GM06990 (cell line): ENCODE data around the gene SEC14L5.

Experiments used
- DNase-seq: peaks from one replicate; pipeline ENCODE4 v3.0.0-alpha.2; 2011; ENCODE audit not compliant: insufficient read length; ENCODE audit errors: extremely low read depth
- H3K27me3 ChIP-seq: replicated peaks from 2 replicates; pipeline ENCODE4 v1.6.0; 2011; ENCODE audit warnings: low read length; ENCODE audit not compliant: control insufficient read depth, insufficient read depth
- H3K36me3 ChIP-seq: 2 replicates; pipeline ENCODE4 v1.5.1; 2011; ENCODE audit warnings: low read length; ENCODE audit not compliant: control insufficient read depth, insufficient read depth
- H3K4me3 ChIP-seq: replicated peaks from 2 replicates; pipeline ENCODE4 v1.5.1; 2011; ENCODE audit warnings: low read depth, mild to moderate bottlenecking, control low read depth, low read length
- CTCF ChIP-seq: IDR thresholded peaks from 2 replicates; pipeline ENCODE4 v1.5.1; 2011; ENCODE audit warnings: low read length, control low read depth, mild to moderate bottlenecking, inconsistent platforms; ENCODE audit not compliant: insufficient read depth, poor library complexity, severe bottlenecking

Gene SEC14L5

GRCh38 chr16:4942481-4942880 is 15.6 kb upstream of the SEC14L5 start:
- Histone ChIP-seq H3K27me3 (no peaks in the 10 kb centered on the region; the same call in 1 of the 2 replicates), H3K36me3 (no peaks in the 10 kb centered on the region), H3K4me3 (no peak overlapping the region)
- no peak for DNase-seq
- no peak for TF ChIP-seq CTCF

GRCh38 chr16:4944333-4945281 is 13.5 kb upstream of the SEC14L5 start:
- Histone ChIP-seq H3K4me3 (no peak overlapping the region), H3K36me3 (no peaks in the 10 kb centered on the region), H3K27me3 (no peaks in the 10 kb centered on the region; the same call in 1 of the 2 replicates)
- TF ChIP-seq CTCF: no peak
- no peak for DNase-seq

GRCh38 chr16:4945560-4946502 is 12.3 kb upstream of the SEC14L5 start:
- no peak for TF ChIP-seq CTCF
- no peak overlapping the region for H3K4me3 ChIP-seq
- H3K36me3 ChIP-seq: no peaks in the 10 kb centered on the region
- no peak for DNase-seq
- H3K27me3 ChIP-seq: no peaks in the 10 kb centered on the region; the same call in 1 of the 2 replicates

- no peak for DNase-seq
- Histone ChIP-seq H3K27me3 (no peaks in the 10 kb centered on the region; the same call in 1 of the 2 replicates), H3K4me3 (no peak overlapping the region), H3K36me3 (no peaks in the 10 kb centered on the region)
- TF ChIP-seq CTCF: no peak
These were observed 11.2 kb upstream of the SEC14L5 start for GRCh38 chr16:4946917-4947316.

GRCh38 chr16:4947722-4948503 is 10.2 kb upstream of the SEC14L5 start:
- H3K27me3 ChIP-seq: no peaks in the 10 kb centered on the region; the same call in 1 of the 2 replicates
- no peak for DNase-seq
- no peak for TF ChIP-seq CTCF
- H3K4me3 ChIP-seq: no peak overlapping the region
- H3K36me3 ChIP-seq: no peaks in the 10 kb centered on the region
